ENCODE data around the gene TRIO.
A peak's percentile ranks its signal among the peaks of the same experiment; 100 is the strongest.

The TRIO gene

DNA sequence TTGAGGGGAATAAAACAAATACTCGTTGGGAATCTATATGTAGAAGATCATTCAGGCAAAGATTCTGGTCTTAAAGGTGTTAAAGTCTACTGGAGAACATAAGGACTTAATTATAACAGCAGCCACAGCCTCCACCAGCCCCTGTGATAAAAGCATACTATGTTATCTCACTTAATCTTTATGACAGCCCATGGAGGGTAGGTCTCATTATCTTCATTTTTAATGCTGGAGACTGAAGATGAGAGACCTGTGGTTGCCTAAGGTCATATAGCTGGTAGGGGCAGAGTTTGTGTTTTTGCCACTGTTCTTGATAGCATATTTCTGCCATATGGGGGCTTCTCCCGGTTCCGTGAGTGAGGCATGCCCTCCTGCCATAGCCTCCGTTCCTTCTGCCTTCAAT, 88.7 kb downstream of the TRIO start:
- H3K4me1 ChIP-seq (ENCODE audit: insufficient read depth, low read length): peaks cover 56% of the 10 kb centered on the region
- WGBS: 95% methylated on average over 4 of the region's 4 CpGs

DNA sequence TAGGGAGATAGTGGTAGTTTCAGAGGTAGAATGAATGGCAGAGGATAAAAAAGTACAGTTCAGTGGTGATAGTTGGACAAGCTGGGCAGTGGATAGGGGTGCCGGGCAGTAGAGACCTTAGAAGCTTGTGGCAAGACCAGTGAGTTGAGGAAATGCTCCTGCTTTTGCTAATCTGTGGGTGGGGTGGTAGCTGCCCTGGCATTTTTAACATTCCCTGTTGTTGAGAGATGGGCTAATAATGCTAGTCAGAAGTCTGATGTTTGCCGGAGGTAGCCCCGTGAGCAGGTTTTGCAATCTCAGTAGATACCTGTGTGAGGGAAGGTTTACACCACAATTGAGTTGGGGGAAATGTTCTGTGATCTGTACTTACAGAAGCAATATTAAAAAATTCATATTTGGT, 91.1 kb downstream of the TRIO start:
- Histone ChIP-seq H3K36me3 (ENCODE audit: insufficient read depth, low read length) (no peaks in the 10 kb centered on the region), H3K4me1 (ENCODE audit: insufficient read depth, low read length) (peaks cover 68% of the 10 kb centered on the region), H3K27ac (ENCODE audit: low read depth, low read length) (no peak overlapping the region), H3K4me3 (ENCODE audit: low read length) (no peak overlapping the region), H3K9me3 (ENCODE audit: insufficient read depth, low read depth, low read length) (no peaks in the 10 kb centered on the region), H3K9ac (ENCODE audit: low read depth, low read length) (no peak overlapping the region), H3K27me3 (ENCODE audit: insufficient read depth, low read length) (no peaks in the 10 kb centered on the region)
- WGBS: 88% methylated on average over 3 of the region's 3 CpGs

More for the DNA sequence above, 88.7 kb downstream of the TRIO start:
- no peaks in the 10 kb centered on the region for H3K27me3 ChIP-seq (ENCODE audit: insufficient read depth, low read length)
- H3K9ac ChIP-seq (ENCODE audit: low read depth, low read length): no peak overlapping the region
- no peaks in the 10 kb centered on the region for H3K36me3 ChIP-seq (ENCODE audit: insufficient read depth, low read length)
- H3K9me3 ChIP-seq (ENCODE audit: insufficient read depth, low read depth, low read length): no peaks in the 10 kb centered on the region
- no peak overlapping the region for H3K4me3 ChIP-seq (ENCODE audit: low read length)
- H3K27ac ChIP-seq (ENCODE audit: low read depth, low read length): no peak overlapping the region

DNA sequence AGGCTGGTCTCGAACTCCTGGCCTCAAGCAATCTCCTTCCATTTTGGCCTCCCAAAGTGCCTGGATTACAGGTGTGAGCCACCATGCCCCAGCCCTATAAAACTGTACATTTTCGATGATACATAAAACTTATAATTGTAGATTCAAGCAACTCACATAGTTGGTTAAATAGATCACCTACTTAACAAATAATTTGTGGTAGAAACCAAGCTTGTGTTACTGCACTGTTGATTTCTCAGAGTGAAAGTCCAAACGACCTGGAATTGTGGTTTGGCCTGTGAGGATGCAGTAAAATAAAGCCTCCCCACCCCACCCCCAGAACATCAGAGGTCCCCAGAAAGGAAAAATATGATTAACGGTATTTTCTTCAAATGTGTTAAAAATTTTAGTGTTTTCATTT, 92.7 kb downstream of the TRIO start:
- WGBS: 97% methylated on average over 2 of the region's 4 CpGs
- Histone ChIP-seq H3K27ac (ENCODE audit: low read depth, low read length) (no peak overlapping the region), H3K4me1 (ENCODE audit: insufficient read depth, low read length) (peaks cover 66% of the 10 kb centered on the region), H3K36me3 (ENCODE audit: insufficient read depth, low read length) (no peaks in the 10 kb centered on the region), H3K9ac (ENCODE audit: low read depth, low read length) (no peak overlapping the region), H3K9me3 (ENCODE audit: insufficient read depth, low read depth, low read length) (no peaks in the 10 kb centered on the region), H3K27me3 (ENCODE audit: insufficient read depth, low read length) (no peaks in the 10 kb centered on the region), H3K4me3 (ENCODE audit: low read length) (no peak overlapping the region)

DNA sequence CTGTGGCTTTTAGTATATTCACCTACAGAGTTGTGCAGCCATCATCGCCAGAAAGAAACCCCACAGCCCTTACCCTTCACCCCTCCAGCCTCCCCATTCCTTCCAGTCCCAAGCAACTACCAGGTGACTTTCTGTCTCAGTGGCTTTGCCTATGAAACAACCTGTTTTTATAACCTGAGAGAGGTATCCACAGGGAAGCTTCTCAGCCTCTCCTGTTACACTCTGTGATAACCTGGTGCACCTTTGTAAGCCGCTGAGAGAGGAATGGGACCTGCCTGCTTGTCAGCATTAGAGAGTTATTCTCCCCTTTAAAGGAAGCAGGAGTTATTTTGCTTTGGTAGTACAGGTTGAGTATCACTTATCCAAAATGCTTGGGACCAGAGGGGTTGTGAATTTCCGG, 93.6 kb downstream of the TRIO start:
- Histone ChIP-seq H3K27ac (ENCODE audit: low read depth, low read length) (peak overlapping the region; percentile 4; the same call in 1 of the 2 replicates), H3K4me1 (ENCODE audit: insufficient read depth, low read length) (peaks cover 59% of the 10 kb centered on the region), H3K4me3 (ENCODE audit: low read length) (no peak overlapping the region), H3K9me3 (ENCODE audit: insufficient read depth, low read depth, low read length) (no peaks in the 10 kb centered on the region), H3K9ac (ENCODE audit: low read depth, low read length) (no peak overlapping the region), H3K36me3 (ENCODE audit: insufficient read depth, low read length) (no peaks in the 10 kb centered on the region), H3K27me3 (ENCODE audit: insufficient read depth, low read length) (no peaks in the 10 kb centered on the region)
- WGBS: 63% methylated on average over 3 of the region's 3 CpGs

DNA sequence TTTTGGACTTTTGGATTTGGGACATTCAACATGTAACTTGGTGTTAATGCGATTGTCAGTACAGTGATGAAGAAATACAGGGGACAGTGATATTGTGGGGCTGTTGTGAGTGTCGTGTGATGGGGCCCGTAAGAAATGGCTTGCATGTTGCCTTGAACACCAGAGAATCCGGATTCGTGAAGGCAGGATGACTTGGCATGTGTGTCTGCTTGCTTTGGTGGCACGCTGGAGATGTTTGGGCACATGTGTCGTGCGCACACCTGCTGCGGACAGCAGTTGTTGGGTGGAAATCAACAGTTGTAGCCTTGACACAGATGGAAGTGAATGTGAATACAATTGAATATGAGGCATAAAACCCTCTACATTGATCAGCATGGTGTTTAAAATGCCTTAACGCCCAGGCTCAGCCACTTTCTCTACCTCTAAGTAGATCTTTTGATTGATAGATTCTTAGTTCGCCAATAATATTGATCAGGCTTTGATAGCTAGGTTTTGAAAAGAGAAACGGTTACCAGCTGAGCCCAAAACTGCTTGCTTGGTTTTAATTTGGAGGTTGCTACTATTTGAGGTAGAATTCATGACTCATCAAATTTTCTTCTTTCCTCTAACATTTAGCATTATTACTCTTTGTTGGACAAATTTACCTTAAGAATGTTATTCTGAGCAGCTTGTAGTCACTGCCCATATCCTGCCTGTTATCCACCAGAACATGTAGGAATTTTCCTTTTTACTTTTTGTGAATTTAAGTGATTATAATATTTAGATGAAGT, 94.4 kb downstream of the TRIO start:
- no peaks in the 10 kb centered on the region for H3K27me3 ChIP-seq (ENCODE audit: insufficient read depth, low read length)
- H3K4me3 ChIP-seq (ENCODE audit: low read length): no peak overlapping the region
- H3K36me3 ChIP-seq (ENCODE audit: insufficient read depth, low read length): no peaks in the 10 kb centered on the region
- no peak overlapping the region for H3K27ac ChIP-seq (ENCODE audit: low read depth, low read length)
- H3K9me3 ChIP-seq (ENCODE audit: insufficient read depth, low read depth, low read length): no peaks in the 10 kb centered on the region
- H3K9ac ChIP-seq (ENCODE audit: low read depth, low read length): no peak overlapping the region
- 91% methylated on average over 12 of the region's 12 CpGs for WGBS
- peaks cover 60% of the 10 kb centered on the region for H3K4me1 ChIP-seq (ENCODE audit: insufficient read depth, low read length)

DNA sequence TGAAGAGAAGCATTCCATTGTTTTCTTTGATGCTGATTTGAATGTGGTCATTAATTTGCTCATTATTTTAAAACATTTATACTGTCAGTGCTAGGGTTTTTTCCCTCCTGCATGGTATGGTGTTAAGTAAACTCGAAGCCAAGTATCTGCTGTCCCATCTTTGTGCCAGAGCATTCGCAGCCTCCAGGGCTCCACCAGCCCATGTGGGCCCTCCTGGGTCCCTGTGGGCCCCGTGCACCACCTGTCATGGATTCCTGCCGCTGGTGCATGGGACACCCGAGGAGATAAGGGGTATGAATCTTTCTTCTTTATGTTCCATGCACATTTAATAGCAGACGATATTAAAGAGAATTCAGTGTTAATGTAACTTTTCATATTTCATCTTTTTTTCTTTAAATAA, 95.1 kb downstream of the TRIO start:
- peaks cover 68% of the 10 kb centered on the region for H3K4me1 ChIP-seq (ENCODE audit: insufficient read depth, low read length)
- H3K36me3 ChIP-seq (ENCODE audit: insufficient read depth, low read length): no peaks in the 10 kb centered on the region
- no peak overlapping the region for H3K4me3 ChIP-seq (ENCODE audit: low read length)
- no peak overlapping the region for H3K9ac ChIP-seq (ENCODE audit: low read depth, low read length)
- H3K27me3 ChIP-seq (ENCODE audit: insufficient read depth, low read length): no peaks in the 10 kb centered on the region
- no peak overlapping the region for H3K27ac ChIP-seq (ENCODE audit: low read depth, low read length)
- WGBS: 81% methylated on average over 3 of the region's 6 CpGs
- no peaks in the 10 kb centered on the region for H3K9me3 ChIP-seq (ENCODE audit: insufficient read depth, low read depth, low read length)

DNA sequence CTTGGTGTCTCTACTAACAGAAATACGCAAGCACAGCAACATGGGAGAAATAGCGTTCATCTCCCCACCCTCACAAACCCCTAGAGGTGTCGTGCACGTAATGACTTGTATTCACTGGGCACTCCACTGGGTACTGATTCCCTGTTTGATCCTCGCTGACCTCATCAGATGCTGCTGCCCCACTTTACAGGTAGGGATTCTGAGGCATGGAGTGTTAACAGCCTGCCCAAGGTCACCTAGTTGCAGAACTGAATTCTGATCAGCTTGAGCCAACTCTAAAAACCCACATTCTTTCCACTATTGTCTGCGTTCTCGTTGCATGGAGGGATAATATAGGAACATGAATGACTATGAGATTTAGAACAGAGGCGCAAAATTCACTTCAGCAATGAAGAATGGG, 96.3 kb downstream of the TRIO start:
- Histone ChIP-seq H3K4me1 (ENCODE audit: insufficient read depth, low read length) (peaks cover 73% of the 10 kb centered on the region), H3K9me3 (ENCODE audit: insufficient read depth, low read depth, low read length) (no peaks in the 10 kb centered on the region), H3K36me3 (ENCODE audit: insufficient read depth, low read length) (no peaks in the 10 kb centered on the region), H3K9ac (ENCODE audit: low read depth, low read length) (no peak overlapping the region), H3K27me3 (ENCODE audit: insufficient read depth, low read length) (no peaks in the 10 kb centered on the region), H3K27ac (ENCODE audit: low read depth, low read length) (no peak overlapping the region), H3K4me3 (ENCODE audit: low read length) (no peak overlapping the region)
- 89% methylated on average over 8 of the region's 8 CpGs for WGBS

DNA sequence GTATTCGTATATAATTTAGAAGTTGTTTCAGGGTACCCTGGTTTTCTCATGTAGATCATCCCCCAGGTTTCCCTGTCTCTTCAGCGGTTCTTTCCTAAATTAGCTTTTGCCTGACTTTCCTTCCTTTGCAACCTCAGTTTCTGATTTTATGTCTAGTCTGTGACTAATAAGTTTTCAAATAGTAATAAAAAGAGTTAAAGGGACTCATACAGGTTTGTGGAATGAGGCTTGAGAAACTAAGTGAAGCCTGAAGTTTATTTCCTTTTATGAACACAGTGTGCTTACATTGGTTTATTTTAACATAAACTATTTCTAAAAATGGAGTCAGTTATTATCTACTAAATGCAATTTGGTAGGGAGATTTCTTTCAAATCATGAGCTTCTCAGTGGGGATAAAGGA, 96.8 kb downstream of the TRIO start:
- H3K4me1 ChIP-seq (ENCODE audit: insufficient read depth, low read length): peaks cover 71% of the 10 kb centered on the region
- no peak overlapping the region for H3K4me3 ChIP-seq (ENCODE audit: low read length)
- no peaks in the 10 kb centered on the region for H3K9me3 ChIP-seq (ENCODE audit: insufficient read depth, low read depth, low read length)
- H3K27me3 ChIP-seq (ENCODE audit: insufficient read depth, low read length): no peaks in the 10 kb centered on the region
- WGBS: 82% methylated on average over 2 of the region's 2 CpGs
- no peak overlapping the region for H3K9ac ChIP-seq (ENCODE audit: low read depth, low read length)
- no peaks in the 10 kb centered on the region for H3K36me3 ChIP-seq (ENCODE audit: insufficient read depth, low read length)
- H3K27ac ChIP-seq (ENCODE audit: low read depth, low read length): no peak overlapping the region

DNA sequence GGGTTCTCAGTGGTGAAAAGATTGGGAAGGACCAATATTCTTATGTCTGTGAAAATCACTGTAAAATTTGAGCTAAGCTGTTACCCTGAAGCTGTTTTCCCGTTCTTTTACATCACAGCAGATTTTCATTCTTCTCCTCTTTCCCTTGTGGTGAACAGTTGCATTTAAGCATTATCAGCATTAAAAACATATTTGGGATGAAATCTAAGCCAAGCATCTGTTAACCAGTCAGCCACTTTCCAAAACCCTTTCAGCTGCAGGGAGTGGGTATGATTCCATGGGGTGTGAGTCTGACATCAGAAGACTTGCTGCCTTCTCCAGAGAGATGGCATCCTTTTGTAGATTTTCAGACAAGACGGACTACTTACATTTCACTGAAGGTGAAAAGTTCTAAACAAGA, 97.2 kb downstream of the TRIO start:
- H3K36me3 ChIP-seq (ENCODE audit: insufficient read depth, low read length): no peaks in the 10 kb centered on the region
- WGBS: 91% methylated on average over 2 of the region's 2 CpGs
- no peaks in the 10 kb centered on the region for H3K27me3 ChIP-seq (ENCODE audit: insufficient read depth, low read length)
- no peak overlapping the region for H3K9ac ChIP-seq (ENCODE audit: low read depth, low read length)
- no peaks in the 10 kb centered on the region for H3K9me3 ChIP-seq (ENCODE audit: insufficient read depth, low read depth, low read length)
- no peak overlapping the region for H3K4me3 ChIP-seq (ENCODE audit: low read length)
- H3K4me1 ChIP-seq (ENCODE audit: insufficient read depth, low read length): peaks cover 71% of the 10 kb centered on the region
- no peak overlapping the region for H3K27ac ChIP-seq (ENCODE audit: low read depth, low read length)

DNA sequence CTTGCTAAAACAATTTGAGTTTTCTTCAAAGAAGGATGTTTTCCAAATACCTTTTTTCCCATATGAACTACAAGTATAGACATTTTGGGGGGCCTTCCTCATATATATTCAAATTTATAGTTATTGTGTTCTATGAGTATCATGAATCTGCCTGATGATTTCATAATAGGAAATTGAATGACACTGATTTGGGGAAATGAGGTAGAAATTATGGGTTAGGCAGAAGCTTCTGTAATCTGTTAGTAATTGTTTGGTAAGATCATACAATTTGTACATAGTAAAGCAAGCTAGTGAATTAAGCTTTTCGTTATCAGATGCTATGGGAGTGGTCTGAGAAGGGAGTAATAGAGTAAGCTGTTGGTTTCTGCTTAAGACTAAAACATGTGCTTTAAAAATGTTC, 98.0 kb downstream of the TRIO start:
- Histone ChIP-seq H3K9ac (ENCODE audit: low read depth, low read length) (no peak overlapping the region), H3K4me1 (ENCODE audit: insufficient read depth, low read length) (peaks cover 70% of the 10 kb centered on the region), H3K27ac (ENCODE audit: low read depth, low read length) (no peak overlapping the region), H3K36me3 (ENCODE audit: insufficient read depth, low read length) (no peaks in the 10 kb centered on the region), H3K4me3 (ENCODE audit: low read length) (no peak overlapping the region), H3K9me3 (ENCODE audit: insufficient read depth, low read depth, low read length) (no peaks in the 10 kb centered on the region), H3K27me3 (ENCODE audit: insufficient read depth, low read length) (no peaks in the 10 kb centered on the region)
- 94% methylated on average over 1 of the region's 1 CpG for WGBS

DNA sequence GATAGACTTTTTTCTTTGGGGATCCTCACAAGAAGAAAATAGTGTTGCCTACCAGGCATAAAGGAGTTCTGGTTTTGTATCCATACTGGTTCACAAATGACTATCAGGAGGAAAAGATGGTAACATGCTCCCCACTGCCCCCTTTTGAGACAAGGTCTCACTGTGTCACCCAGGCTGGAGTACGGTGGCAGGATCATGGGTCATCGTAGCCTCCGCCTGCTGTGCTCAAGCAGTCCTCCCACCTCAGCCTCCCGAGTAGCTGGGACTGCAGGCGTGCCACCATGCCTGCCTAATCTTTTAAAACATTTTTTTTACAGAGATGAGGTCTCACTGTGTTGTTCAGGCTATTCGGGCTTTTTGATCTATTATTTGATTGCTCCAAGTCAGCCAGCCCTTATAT, 99.3 kb downstream of the TRIO start:
- no peaks in the 10 kb centered on the region for H3K27me3 ChIP-seq (ENCODE audit: insufficient read depth, low read length)
- no peak overlapping the region for H3K9ac ChIP-seq (ENCODE audit: low read depth, low read length)
- no peaks in the 10 kb centered on the region for H3K36me3 ChIP-seq (ENCODE audit: insufficient read depth, low read length)
- peaks cover 57% of the 10 kb centered on the region for H3K4me1 ChIP-seq (ENCODE audit: insufficient read depth, low read length)
- no peak overlapping the region for H3K4me3 ChIP-seq (ENCODE audit: low read length)
- no peaks in the 10 kb centered on the region for H3K9me3 ChIP-seq (ENCODE audit: insufficient read depth, low read depth, low read length)
- 0 out of 2 replicates have a peak overlapping the region, but pooled peaks have one; percentile 12 for H3K27ac ChIP-seq (ENCODE audit: low read depth, low read length)
- 85% methylated on average over 6 of the region's 6 CpGs for WGBS
